ENCODE data around the gene IGFBP7. TPM values are rescaled to one million over a fixed set of nuclear protein-coding genes. Genes with fewer than 3 reads are reported as not detected.

IGFBP7 gene
- total RNA-seq, 1 experiment from 2014 or later: 1,275 TPM

DNA sequence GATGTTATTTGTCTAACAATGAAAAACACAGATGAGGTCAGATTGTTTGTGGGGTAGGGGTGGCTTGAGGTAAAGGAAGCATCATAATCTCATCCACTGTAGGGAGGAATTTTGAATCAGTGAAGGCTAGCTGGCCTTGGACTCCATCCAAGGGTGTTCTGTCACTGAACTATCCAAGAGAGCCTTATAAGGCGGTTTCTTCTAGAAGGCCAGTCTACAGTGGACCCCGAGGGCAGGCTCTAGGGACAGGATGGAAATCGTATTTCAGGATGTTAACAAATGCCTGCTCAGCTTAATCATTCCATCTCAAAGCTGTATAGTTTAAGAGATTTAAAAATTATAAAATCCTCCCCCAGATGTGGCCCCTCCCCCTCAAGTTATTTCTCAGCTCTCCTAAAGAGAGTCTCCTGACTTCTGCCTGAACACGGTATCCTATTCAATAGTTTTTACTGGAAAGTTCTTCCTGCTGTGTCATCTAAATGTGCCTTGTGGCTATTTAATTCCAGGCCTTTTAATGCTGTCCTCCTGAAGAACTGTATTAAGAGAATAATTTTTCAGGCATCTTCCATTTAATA lies 8.0 kb downstream of the IGFBP7 start:
- peak; percentile 39 for DNase-seq (ENCODE audit: low read depth)
- in situ Hi-C loops (cut with HindIII; ENCODE audit: low pct_unique_long_range_greater_than_20kb, low sequenced_read_pairs): no loop called here

DNA sequence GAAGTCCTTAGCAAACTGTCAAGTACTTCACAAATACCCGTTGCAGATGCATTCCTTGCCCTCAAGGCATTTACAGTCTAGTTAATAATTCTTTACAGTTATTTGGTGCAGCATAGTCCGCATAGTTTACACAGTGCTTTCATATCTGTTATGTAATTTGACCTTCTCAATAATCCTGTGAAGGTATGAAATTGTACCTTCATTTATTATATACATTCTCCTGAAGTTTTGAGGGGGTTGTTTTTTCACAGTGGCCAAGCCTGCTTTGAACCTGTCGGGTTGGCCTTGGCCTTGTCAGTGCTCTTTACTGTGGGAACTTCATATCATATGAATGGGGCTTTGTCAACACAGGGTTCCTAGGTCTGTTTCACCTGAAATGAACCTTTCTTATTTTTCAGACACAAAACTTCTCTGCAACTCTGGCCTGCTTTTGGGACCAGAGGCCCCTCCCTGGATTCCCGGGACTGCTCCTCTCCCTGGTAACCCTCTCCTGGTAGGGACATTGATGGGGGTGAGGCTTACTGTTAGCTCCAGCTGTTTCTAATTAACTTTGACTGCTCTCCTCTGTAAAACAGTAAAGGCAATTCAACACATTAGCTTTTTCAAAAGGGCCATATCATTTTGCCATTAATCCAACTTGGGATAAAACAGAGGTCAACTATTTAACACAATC lies 9.1 kb downstream of the IGFBP7 start:
- in situ Hi-C loops (cut with HindIII; ENCODE audit: low pct_unique_long_range_greater_than_20kb, low sequenced_read_pairs): no loop called here
- DNase-seq (ENCODE audit: low read depth): no peak

DNA sequence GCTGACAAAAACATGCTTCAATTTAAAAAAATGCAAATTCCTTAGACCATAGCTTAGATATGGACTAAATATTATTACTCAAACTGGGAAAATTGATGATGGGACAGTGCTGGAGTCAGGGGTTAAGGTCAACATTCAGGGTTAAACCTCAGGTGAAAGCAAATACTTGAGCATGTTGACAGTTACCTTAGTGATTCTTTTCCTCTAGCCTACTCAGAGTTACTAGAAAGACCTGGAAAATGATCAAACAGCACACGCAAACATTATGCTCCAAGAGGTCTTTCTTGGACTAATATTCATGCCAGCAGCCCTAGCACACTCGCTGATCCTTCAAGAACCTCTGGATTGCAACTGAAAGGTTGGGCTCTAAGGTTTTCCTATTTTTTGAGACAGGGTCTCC lies 10.8 kb downstream of the IGFBP7 start:
- in situ Hi-C loops (cut with HindIII; ENCODE audit: low pct_unique_long_range_greater_than_20kb, low sequenced_read_pairs): no loop called here

DNA sequence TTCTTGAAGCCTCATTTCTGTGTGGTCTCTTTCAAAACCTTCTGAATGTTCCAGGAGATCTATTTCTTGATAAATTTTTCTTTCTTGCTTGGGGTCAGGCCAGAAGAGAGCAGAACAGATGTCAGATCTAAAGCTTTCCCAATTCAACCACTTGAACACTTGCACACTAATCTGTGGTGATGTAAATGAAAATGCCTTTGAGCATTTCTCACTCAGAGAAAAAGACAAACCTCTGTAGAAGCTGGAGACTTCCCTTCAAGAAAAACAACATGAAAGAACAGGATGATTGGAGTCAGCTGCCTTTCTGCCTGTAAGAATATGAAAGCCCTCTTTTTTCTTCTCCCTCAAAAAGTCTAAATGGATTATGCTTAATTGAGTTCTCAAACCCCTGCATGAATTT lies 11.2 kb downstream of the IGFBP7 start:
- in situ Hi-C loops (cut with HindIII; ENCODE audit: low pct_unique_long_range_greater_than_20kb, low sequenced_read_pairs): no loop called here
- no peak for DNase-seq (ENCODE audit: low read depth)

More for the DNA sequence above, 10.8 kb downstream of the IGFBP7 start:
- DNase-seq (ENCODE audit: low read depth): no peak

DNA sequence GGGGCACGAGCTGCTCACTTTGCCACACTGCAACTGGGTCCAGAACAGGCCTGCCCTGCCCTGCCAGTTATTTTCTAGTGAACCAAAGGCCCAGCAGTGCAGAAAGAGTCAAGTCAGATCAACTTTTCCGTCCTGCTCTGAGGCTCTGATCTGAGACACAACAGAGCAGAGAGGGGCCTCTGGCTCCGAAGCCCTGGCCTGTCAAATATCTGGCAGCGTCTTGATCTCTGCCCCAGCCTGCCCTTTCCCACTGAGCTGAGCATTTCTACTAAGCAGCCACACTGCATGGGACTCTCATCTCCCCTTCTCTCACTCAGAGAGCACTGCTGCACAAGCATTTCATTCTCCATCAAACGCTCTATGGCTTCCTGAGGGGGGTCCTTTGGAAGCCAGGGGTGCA lies 11.8 kb downstream of the IGFBP7 start:
- in situ Hi-C loops (cut with HindIII; ENCODE audit: low pct_unique_long_range_greater_than_20kb, low sequenced_read_pairs): no loop called here
- no peak for DNase-seq (ENCODE audit: low read depth)

DNA sequence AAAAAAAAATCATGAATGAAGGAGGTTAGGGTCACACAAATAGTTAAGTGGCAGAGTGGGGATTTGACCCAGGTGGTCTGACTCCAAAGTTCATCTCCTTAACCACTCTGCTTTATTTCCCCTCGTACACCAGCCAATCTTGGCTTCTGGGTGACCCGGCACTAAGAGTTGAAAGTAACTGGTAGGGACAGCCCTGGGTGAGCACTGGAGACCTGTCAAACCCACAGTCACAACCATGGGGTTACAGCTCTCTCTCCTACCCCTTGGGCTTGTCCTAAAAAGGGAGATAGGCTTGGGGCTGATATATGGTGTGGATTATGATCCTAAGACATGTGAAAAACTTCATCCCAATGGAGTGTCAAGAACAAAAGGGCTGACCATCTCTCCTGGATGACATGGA lies 12.5 kb downstream of the IGFBP7 start:
- in situ Hi-C loops (cut with HindIII; ENCODE audit: low pct_unique_long_range_greater_than_20kb, low sequenced_read_pairs): no loop called here
- no peak for DNase-seq (ENCODE audit: low read depth)

DNA sequence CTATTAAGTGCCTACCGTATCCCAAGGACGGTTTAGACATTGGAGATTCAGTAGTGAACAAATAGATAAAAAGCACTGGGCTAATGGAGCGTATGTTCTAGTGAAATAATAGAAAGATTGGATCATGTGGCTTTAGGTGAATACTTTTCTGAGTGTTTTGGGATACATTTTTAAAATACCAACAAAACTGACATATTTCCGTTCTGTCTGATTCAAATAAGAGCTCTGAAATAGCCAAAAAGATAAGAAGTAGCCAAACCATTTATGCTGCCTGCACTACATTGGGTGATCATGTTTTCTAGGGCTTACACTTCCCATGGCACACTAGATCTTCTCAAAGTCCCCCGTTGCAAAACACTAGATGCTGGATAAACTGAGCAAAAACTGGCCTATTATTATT lies 14.2 kb downstream of the IGFBP7 start:
- in situ Hi-C loops (cut with HindIII; ENCODE audit: low pct_unique_long_range_greater_than_20kb, low sequenced_read_pairs): no loop called here
- no peak for DNase-seq (ENCODE audit: low read depth)

DNA sequence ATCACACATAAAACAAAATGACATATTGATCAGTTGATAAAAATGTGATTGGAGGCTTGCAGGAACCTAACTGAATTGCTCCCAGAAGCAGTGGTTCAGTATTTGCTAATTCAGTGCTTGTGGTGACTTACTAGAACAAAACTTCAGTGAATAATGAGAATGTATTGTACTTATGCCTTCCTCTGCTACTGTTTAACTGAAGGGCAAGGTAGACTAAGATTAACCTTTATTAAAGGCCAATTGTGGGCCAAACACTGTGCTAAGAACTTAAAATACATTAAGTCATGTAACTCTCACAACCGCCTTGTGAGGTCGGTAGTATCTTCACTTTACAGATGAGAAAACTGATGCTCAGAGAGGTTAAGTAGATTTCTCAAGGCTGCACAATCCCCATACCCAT lies 14.9 kb downstream of the IGFBP7 start:
- in situ Hi-C loops (cut with HindIII; ENCODE audit: low pct_unique_long_range_greater_than_20kb, low sequenced_read_pairs): no loop called here
- peak; percentile 52 for DNase-seq (ENCODE audit: low read depth)

DNA sequence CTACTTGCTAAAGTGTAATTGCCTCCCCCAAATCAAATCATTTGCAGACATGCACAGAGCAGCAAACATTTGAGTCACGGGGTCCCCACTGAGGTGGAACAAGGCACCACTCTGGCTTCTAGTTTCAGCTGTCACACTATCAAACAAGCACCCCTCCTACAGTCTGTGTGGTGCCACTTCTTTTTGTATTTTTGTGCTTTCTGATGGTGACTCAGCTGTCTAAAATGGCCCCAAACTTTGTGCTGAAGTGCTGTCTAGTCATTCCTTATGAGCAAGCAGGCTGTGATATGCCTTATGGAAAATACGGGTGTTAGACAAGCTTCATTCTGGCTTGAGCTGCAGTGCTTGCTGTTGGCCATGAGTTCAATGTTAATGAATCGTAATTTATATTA lies 15.4 kb downstream of the IGFBP7 start:
- peak; percentile 69 for DNase-seq (ENCODE audit: low read depth)
- in situ Hi-C loops (cut with HindIII; ENCODE audit: low pct_unique_long_range_greater_than_20kb, low sequenced_read_pairs): no loop called here

DNA sequence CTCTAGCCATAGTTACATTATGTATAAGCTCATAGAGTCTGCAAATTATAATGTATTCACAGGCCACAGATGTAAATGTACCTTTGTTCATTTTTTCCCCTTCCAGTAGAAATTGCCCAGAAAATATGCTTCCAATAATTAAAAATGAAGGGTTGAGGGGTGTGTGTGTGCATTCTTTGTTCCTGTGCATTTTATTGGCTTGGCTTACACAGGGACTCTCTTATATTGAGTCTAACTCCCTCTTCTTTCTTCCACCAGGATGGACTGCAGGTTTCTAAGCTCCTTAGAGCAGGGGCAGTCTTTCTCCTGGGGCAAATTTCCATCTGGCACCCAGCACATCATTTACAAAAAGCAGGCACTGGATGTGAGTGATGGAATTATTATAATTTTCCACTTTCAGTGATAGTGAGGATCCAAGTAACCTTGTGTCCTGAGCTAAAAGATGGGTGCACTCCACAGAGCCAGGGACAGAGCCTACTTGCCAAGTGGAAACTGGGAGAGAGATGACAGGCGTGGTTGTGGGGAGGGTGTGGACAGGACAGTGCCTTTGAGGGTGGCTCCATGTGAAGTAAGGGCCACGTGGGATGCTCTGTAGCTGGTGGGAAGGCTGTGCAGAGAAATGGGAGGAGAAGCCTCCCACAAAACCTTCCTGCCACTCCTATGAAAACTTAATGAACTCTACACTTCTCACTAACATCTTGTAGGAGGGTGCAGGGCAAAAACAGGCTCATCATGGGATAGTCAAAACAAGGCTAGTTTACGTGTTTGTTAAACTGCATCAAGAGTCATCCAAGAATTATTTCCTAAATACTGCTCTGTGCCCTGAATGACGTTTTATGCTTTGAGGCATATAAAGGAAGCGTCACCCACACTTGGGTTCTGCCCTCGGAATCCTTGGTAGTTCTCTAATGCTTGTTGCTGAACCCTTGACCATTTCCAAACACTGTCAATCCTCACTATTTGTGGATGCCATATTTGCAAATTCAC lies 16.0 kb downstream of the IGFBP7 start:
- DNase-seq (ENCODE audit: low read depth): peak; percentile 53
- in situ Hi-C loops (cut with HindIII; ENCODE audit: low pct_unique_long_range_greater_than_20kb, low sequenced_read_pairs): no loop called here

DNA sequence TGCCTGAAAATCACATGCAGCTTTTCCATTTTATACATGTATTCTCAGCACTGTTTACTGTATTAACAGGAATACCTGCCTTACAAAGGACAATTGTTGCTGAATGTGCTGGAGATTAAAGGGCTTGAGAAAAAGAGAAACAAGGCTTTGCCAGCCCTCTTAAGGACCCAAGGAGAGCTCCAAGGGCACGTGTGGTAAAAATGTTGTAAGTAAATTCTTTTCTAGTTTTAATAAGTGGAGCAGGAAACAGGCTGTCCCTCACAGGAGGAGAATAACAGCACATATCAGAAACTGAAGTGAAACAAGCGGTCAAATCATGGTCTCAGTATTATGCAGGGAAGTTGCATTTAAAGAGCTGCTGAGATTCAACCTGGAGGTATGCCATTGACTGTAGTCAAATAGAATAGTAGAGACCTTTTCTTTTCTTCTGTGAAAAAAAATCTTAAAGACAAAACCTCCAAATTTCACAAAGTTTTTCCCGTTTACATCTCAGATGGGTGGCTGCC lies 18.5 kb downstream of the IGFBP7 start:
- in situ Hi-C loops (cut with HindIII; ENCODE audit: low pct_unique_long_range_greater_than_20kb, low sequenced_read_pairs): no loop called here
- no peak for DNase-seq (ENCODE audit: low read depth)

DNA sequence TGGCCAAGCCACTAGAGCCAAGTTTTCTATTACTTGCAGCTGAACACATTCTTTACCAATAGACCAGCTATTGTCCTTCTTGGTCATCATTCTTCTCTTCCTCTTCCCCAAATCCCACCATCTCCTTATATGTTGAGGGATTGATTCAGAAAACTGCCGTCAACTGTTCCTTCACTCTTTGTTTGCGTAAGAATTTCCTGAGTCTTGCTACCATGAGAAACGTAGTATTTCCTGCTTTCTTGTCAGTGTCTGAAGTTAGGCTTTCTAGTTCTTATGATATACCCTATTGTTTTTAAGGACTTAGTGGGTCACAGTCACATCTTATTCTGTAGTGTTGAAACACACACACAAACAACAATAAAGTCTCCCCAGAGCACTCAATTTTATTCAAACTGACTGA lies 20.1 kb downstream of the IGFBP7 start:
- in situ Hi-C loops (cut with HindIII; ENCODE audit: low pct_unique_long_range_greater_than_20kb, low sequenced_read_pairs): no loop called here
- DNase-seq (ENCODE audit: low read depth): no peak

DNA sequence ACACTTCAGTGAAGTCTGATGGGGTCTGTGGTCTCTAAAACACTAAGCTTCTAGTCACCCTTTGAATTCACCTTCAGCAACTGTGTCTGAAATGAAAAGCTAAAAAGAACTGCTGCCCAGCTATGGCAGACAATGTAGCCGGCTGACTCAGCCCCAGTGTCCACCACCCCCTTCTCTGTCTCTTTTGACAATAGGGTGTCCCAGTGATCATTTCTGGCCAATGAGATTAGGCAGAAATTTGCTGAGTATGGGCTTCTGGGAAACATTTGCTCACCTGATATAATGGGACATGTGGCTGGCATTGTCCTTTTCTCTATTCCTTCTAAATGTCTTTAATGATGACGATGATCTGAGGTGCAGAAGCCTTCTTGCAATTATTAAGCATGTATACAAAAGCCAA lies 20.6 kb downstream of the IGFBP7 start:
- in situ Hi-C loops (cut with HindIII; ENCODE audit: low pct_unique_long_range_greater_than_20kb, low sequenced_read_pairs): no loop called here
- DNase-seq (ENCODE audit: low read depth): no peak

DNA sequence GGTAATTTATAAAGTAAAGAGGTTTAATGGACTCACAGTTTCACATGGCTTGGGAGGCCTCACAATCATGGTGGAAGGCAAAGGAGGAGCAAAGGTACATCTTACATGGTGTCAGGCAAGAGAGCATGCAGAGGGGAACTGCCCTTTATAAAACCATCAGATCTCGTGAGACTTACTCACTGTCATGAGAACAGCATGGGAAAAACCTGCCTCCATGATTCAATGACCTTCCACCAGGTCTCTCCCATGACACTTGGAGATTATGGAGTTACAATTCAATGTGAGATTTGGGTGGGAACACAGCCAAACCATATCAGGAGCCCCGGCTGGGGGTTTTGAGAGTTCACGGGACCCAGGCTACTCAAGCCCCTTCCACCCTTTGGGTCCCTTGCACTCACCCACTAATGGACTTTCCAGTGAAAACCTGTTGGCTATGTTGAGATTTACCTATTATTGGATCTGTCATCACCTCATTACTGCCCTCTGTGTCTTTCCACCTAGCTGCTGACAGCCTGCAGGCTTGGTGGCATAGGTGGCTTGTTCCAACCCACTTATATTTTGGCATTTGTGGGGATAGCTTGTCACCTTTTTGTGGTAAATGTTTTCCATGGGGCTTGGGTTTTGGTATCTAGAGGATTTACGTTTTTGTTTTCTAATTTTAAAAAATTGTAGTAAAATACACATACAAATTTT lies 24.0 kb downstream of the IGFBP7 start:
- in situ Hi-C loops (cut with HindIII; ENCODE audit: low pct_unique_long_range_greater_than_20kb, low sequenced_read_pairs): no loop called here
- DNase-seq (ENCODE audit: low read depth): no peak

DNA sequence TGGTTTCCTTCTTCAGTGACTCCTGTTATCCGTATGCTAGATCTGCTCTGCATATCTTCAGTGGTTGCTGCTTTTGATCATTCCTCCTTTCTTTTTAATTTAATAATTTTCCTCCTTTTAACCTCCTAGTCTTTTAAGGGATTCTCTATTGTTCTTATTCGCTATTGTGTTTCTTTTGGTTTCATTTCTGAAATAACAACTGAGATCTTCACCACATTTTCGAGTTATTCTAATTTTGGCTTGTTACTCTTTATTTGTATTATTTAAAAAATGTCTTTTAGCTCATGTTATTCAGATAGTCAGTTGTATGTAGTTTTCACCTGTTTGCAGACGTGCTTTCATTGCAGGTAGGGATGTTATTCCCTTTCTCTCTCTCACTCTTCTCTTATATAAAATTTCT lies 24.9 kb downstream of the IGFBP7 start:
- DNase-seq (ENCODE audit: low read depth): no peak
- in situ Hi-C loops (cut with HindIII; ENCODE audit: low pct_unique_long_range_greater_than_20kb, low sequenced_read_pairs): no loop called here

DNA sequence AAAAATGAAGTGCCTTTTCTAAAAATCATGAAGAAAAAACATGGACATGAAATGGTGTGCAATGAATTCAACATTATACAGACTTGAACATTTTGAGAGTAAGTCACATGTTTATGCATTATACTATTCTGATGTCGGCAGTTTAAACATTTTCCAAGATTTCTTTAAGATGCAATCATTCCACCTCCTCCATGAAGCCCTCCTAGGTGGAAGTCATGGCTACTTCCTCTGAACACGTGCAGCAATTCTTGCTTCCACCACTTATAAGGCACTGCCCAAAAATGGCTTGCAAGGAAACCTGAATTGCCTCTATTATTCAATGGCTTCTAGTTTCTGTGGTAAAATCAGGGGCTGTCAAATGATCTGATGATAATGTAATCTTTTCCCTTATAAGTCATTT lies 25.8 kb downstream of the IGFBP7 start:
- DNase-seq (ENCODE audit: low read depth): no peak
- in situ Hi-C loops (cut with HindIII; ENCODE audit: low pct_unique_long_range_greater_than_20kb, low sequenced_read_pairs): no loop called here

DNA sequence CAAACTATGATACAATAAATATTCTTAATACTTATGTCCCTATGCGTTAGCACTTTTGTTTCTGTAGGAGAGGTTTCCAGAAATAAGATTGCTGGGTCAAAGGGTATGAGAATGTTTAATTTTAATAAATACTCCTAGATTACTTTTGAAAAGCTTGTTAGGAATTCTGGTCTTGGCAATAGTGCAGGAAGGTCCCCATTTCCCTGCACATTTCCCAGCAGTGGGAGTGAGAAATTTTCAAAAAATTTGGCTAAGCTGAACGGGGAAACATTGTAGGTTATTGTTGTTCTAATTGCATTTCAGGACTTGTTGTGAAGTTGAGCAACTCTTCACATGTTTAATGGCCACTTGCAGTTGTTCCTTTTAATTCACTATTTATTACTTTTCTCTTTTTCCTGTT lies 27.1 kb downstream of the IGFBP7 start:
- no peak for DNase-seq (ENCODE audit: low read depth)
- in situ Hi-C loops (cut with HindIII; ENCODE audit: low pct_unique_long_range_greater_than_20kb, low sequenced_read_pairs): no loop called here
